Nephron progenitor cell (in vitro differentiated cells): ENCODE data around the gene CFAP58.

ENCODE experiments used
- DNase-seq: peaks from one replicate; pipeline ENCODE4 v3.0.0; 2021
- H3K27ac Mint-ChIP-seq: 2 replicates; pipeline ENCODE4 v1.8.0; 2021; ENCODE audit warnings: mild to moderate bottlenecking, moderate library complexity, mixed read lengths
- H3K27me3 Mint-ChIP-seq: 2 replicates; pipeline ENCODE4 v1.8.0; 2021; ENCODE audit warnings: mild to moderate bottlenecking, low read depth, mixed read lengths; ENCODE audit not compliant: poor library complexity
- H3K36me3 Mint-ChIP-seq: 2 replicates; pipeline ENCODE4 v1.8.0; 2021; ENCODE audit warnings: low read depth, mixed read lengths
- H3K4me1 Mint-ChIP-seq: 2 replicates; pipeline ENCODE4 v1.8.0; 2021; ENCODE audit warnings: mixed read lengths
- H3K4me3 Mint-ChIP-seq: 2 replicates; pipeline ENCODE4 v1.8.0; 2021; ENCODE audit warnings: mild to moderate bottlenecking, moderate library complexity, mixed read lengths
- H3K9me3 Mint-ChIP-seq: 2 replicates; pipeline ENCODE4 v1.8.0; 2021; ENCODE audit warnings: mild to moderate bottlenecking, moderate library complexity, mixed read lengths
- TF ChIP-seq, protein P1 (sequence below): fragments of 200-600 bp; sonication (generic); IDR thresholded peaks from 2 replicates; pipeline ENCODE4 v1.5.0; 2021; ENCODE audit warnings: antibody characterized with exemption

The CFAP58 gene, protein sequence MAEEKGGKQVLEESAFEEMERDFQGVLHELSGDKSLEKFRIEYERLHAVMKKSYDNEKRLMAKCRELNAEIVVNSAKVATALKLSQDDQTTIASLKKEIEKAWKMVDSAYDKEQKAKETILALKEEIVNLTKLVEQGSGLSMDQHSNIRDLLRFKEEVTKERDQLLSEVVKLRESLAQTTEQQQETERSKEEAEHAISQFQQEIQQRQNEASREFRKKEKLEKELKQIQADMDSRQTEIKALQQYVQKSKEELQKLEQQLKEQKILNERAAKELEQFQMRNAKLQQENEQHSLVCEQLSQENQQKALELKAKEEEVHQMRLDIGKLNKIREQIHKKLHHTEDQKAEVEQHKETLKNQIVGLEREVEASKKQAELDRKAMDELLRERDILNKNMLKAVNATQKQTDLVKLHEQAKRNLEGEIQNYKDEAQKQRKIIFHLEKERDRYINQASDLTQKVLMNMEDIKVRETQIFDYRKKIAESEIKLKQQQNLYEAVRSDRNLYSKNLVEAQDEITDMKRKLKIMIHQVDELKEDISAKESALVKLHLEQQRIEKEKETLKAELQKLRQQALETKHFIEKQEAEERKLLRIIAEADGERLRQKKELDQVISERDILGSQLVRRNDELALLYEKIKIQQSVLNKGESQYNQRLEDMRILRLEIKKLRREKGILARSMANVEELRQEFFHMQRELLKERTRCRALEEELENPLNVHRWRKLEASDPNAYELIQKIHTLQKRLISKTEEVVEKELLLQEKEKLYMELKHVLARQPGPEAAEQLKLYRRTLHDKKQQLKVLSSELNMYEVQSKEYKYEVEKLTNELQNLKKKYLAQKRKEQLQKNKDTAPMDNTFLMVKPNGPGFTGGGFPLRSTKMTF

DNA sequence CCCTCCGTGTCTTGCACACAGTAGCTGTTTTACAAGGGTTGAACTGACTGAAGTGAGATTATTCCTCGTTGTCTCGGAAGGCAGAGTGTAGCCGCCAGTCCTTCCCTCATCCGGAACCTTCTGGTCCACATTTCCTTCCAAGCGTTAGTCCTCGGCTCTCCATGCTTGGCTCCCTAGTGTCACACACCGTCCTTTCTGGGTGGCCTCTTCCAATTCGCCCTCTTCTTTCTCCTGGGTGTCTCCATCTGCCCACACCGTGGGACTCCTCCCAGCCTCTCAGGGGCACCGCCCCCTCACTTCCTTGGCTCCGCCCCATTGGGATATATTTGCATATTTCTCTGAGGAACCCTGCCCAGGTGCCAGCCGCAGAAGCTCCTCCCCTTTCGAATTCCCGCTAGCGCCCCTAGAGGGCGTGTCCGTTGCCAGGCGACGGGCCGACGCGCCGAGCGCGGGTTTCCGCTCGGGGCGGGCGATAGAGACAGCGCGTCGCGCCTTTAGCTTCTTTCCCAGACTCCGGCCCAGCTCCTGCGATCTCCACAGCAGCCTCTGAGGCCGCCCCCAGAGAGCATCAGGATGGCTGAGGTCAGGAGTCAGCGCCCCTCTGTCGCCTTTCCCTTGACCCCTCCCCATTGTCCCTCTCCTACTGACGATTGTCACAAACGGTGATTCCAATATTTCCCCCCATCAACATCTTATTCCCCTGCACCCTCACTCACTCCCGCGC lies at the start of gene CFAP58:
TSS of gene CFAP58 (plus strand) at position 509 of the 724 bp plus-strand sequence. CDS start at position 574, 65 bp downstream.
- H3K27ac Mint-ChIP-seq = no peak within 1 kb of the TSS
- H3K4me3 Mint-ChIP-seq = no peak within 1 kb of the TSS
- no peaks in the 10 kb centered on the region for H3K36me3 Mint-ChIP-seq
- TF ChIP-seq, protein P1, sequence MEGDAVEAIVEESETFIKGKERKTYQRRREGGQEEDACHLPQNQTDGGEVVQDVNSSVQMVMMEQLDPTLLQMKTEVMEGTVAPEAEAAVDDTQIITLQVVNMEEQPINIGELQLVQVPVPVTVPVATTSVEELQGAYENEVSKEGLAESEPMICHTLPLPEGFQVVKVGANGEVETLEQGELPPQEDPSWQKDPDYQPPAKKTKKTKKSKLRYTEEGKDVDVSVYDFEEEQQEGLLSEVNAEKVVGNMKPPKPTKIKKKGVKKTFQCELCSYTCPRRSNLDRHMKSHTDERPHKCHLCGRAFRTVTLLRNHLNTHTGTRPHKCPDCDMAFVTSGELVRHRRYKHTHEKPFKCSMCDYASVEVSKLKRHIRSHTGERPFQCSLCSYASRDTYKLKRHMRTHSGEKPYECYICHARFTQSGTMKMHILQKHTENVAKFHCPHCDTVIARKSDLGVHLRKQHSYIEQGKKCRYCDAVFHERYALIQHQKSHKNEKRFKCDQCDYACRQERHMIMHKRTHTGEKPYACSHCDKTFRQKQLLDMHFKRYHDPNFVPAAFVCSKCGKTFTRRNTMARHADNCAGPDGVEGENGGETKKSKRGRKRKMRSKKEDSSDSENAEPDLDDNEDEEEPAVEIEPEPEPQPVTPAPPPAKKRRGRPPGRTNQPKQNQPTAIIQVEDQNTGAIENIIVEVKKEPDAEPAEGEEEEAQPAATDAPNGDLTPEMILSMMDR = peak; percentile 64
- peaks cover 5% of the 10 kb centered on the region for H3K4me1 Mint-ChIP-seq
- H3K27me3 Mint-ChIP-seq = peaks cover 7% of the 10 kb centered on the region
- peaks cover 3% of the 10 kb centered on the region for H3K9me3 Mint-ChIP-seq
- peak; percentile 93 for DNase-seq

DNA sequence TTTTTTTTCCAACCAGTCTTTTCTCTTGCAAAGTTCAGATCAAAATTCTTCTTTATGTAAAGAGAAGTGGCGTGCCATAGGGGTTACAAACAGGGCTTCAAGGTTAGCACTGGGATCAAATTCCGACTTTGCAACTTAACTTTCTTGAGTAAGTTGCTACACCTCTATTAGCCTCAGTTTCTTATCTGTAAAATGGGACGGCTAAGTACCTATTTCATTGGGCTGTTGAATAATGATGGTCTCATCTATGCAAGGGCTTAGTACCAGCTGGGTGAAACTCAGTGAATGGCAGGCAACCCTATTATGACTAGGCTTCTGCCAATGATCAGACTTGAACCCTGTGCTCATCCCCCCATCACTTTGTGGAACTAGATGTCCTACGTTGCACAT lies 49.3 kb upstream of the CFAP58 start:
- no peak overlapping the region for H3K4me3 Mint-ChIP-seq
- no peak for DNase-seq
- peaks cover 10% of the 10 kb centered on the region for H3K9me3 Mint-ChIP-seq
- no peak overlapping the region for H3K27ac Mint-ChIP-seq
- peaks cover 11% of the 10 kb centered on the region for H3K36me3 Mint-ChIP-seq
- H3K27me3 Mint-ChIP-seq = peaks cover 3% of the 10 kb centered on the region
- TF ChIP-seq, protein P1 = no peak
- peaks cover 53% of the 10 kb centered on the region for H3K4me1 Mint-ChIP-seq

DNA sequence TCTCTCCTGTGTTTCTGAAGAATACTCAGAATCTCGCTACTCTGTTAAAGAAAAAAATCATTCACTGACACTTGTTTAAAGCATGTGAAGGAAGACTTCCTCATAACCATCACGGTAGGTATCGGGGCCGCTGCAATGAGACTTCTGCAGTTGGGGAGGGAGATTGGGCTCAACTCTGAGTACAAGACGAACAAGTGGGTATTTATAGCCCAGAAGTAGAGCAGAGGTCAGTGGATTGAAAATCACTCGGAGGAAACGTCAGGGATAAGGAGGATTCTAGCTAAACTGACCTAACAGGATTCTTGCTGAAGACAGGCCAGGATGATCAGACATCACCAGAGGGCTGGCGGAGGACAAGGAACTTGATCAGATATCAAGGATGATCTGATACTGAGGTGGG lies 48.7 kb upstream of the CFAP58 start:
- TF ChIP-seq, protein P1 = no peak
- Mint-ChIP-seq H3K27me3 (peaks cover 3% of the 10 kb centered on the region), H3K36me3 (peaks cover 11% of the 10 kb centered on the region), H3K27ac (peak overlapping the region; percentile 27), H3K4me1 (peaks cover 49% of the 10 kb centered on the region), H3K9me3 (peaks cover 10% of the 10 kb centered on the region), H3K4me3 (no peak overlapping the region)
- no peak for DNase-seq

DNA sequence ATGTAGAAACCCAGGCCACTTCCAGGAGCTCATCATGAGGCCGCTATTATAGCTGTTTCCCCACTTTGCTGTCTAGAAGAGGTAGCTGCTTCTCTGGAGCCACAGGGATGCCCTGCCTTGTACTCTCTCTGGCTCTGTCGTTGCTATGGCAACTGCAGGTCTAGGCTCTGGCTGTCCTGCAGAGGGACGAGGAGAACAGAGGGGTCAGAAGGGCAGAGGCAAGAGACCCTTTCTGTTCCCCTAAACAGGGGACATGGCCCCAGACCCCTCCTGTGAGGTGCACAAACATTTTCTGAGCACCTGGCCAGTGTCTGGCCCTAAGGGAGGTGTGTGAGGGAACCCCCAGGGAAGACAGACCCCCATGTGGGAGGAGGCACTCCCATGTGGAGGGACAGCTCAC lies 46.7 kb upstream of the CFAP58 start:
- Mint-ChIP-seq H3K4me1 (peaks cover 34% of the 10 kb centered on the region), H3K27me3 (peaks cover 3% of the 10 kb centered on the region), H3K27ac (no peak overlapping the region), H3K9me3 (peaks cover 10% of the 10 kb centered on the region), H3K4me3 (no peak overlapping the region), H3K36me3 (peaks cover 23% of the 10 kb centered on the region)
- no peak for DNase-seq
- TF ChIP-seq, protein P1 = no peak

DNA sequence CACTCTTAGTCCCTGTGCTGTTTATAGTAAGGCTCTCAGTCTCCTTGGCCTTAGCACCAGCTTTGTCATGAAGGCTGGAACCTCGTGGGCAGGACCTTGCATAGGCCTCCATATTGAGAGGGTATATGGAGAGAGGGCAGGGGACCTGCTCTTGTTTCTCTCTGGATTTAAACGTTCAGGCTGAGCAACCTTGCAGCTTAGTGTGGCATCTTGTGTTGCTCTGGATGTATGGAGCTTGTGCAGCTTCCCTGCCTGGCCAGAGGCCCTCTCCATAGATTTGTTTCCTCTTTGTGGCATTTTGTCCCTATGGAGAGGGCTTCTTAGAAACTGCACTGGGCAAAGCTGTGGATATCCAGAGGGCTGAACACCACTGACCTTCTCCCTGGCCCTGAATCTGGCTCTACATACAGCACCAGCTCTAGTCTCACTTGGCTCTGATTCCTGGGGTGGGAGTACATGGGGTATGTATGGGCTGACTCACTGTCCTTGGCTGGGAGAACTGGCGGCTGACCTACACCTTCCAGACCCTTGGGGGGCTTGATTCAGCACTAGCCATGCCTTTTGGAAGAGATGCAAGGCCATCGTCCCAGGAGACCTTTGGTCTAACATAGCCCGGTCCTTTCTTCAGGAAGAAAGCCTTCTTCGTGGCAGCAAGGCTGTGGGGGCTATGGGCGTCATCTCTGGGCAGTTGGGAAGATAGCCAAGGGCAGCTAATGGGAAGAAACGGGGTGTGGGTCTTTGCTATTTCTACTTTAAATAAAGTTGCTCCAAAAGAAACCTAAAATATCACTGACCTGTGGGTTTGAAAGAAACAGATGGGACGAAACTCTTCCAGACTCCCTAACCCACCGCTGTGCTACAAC lies 45.8 kb upstream of the CFAP58 start:
- H3K4me1 Mint-ChIP-seq = peaks cover 34% of the 10 kb centered on the region
- no peaks in the 10 kb centered on the region for H3K27me3 Mint-ChIP-seq

More for the DNA sequence above, 45.8 kb upstream of the CFAP58 start:
- peaks cover 32% of the 10 kb centered on the region for H3K36me3 Mint-ChIP-seq
- no peak for DNase-seq
- no peak overlapping the region for H3K27ac Mint-ChIP-seq
- TF ChIP-seq, protein P1 = no peak
- H3K4me3 Mint-ChIP-seq = no peak overlapping the region
- H3K9me3 Mint-ChIP-seq = peaks cover 10% of the 10 kb centered on the region
